ENCODE measurements around the gene BAD. TPM values are rescaled to one million over a fixed set of nuclear protein-coding genes. Genes with fewer than 3 reads are reported as not detected.

Gene BAD
- total RNA-seq, 1 experiment from 2014 or later, result 23.3 TPM

DNA sequence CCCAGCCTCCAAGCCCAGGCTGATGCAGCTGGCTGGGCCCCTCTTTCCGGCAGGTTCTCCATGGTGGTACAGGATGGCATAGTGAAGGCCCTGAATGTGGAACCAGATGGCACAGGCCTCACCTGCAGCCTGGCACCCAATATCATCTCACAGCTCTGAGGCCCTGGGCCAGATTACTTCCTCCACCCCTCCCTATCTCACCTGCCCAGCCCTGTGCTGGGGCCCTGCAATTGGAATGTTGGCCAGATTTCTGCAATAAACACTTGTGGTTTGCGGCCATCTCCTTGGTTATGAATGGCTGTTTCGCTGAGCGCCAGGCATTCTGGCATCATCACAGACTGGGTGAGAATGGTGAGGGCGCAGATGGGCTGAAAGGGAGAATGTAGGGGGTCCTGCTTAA lies 37.1 kb upstream of the BAD start:
- no peak overlapping the region for H3K23ac ChIP-seq (ENCODE audit: insufficient read length, low read depth, low read length)
- H4K20me1 ChIP-seq (ENCODE audit: control insufficient read depth, insufficient read depth, insufficient read length), result peaks cover 2% of the 10 kb centered on the region
- peaks cover 3% of the 10 kb centered on the region for H3K23me2 ChIP-seq (ENCODE audit: insufficient read length, low read depth, low read length, poor library complexity, severe bottlenecking)
- Mint-ChIP-seq H3K27ac (peak overlapping the region in 1 of 3 experiments; percentile 13; a peak in 2 of 7 replicates), H3K36me3 (ENCODE audit: insufficient read depth in 1 of 3, low read depth in 3 of 3) (peaks cover 14 to 28% (median 27%) of the 10 kb centered on the region in 3 experiments; a peak in 6 of 7 replicates), H3K9me3 (no peaks in the 10 kb centered on the region), H3K4me3 (no peak overlapping the region), H3K4me1 (peaks cover 24 to 31% of the 10 kb centered on the region in 2 experiments), H3K27me3 (ENCODE audit: low read depth) (no peaks in the 10 kb centered on the region)
- H3K27me3 ChIP-seq (ENCODE audit: insufficient read depth, low read length), result no peaks in the 10 kb centered on the region
- H2BK20ac ChIP-seq (ENCODE audit: low read depth, low read length, poor library complexity, severe bottlenecking), result no peak overlapping the region
- no peak overlapping the region for H3K9ac ChIP-seq (ENCODE audit: extremely low read depth, insufficient read length, low read length)
- no peaks in the 10 kb centered on the region for H3K79me1 ChIP-seq (ENCODE audit: insufficient read depth, low read depth, low read length, poor library complexity, severe bottlenecking)
- H2AK5ac ChIP-seq (ENCODE audit: insufficient read length, low read length), result no peak overlapping the region
- H3K27ac ChIP-seq (ENCODE audit: insufficient read length, low read depth, low read length), result no peak overlapping the region
- no peaks in the 10 kb centered on the region; the same call in 1 of the 2 replicates for H3K4me1 ChIP-seq (ENCODE audit: insufficient read depth, low read length)
- H2BK5ac ChIP-seq (ENCODE audit: insufficient read length, low read length), result no peak overlapping the region
- H3T11ph ChIP-seq (ENCODE audit: low read length), result no peak overlapping the region
- no peak overlapping the region for H2BK120ac ChIP-seq (ENCODE audit: low read depth, low read length, poor library complexity, severe bottlenecking)
- no peak overlapping the region for H3K4me2 ChIP-seq (ENCODE audit: insufficient read depth, insufficient read length, low read length)
- no peak overlapping the region for H3K18ac ChIP-seq (ENCODE audit: insufficient read length, low read depth, low read length)
- H4K8ac ChIP-seq (replicated peaks; ENCODE audit: insufficient read length, low read depth, low read length), result no peak overlapping the region
- H3K4ac ChIP-seq (ENCODE audit: low read depth, low read length), result no peak overlapping the region
- no CpG with 5 or more reads among the region's 5 CpGs for WGBS (ENCODE audit: extremely low coverage, insufficient read length, low lambda C conversion rate)
- H3K14ac ChIP-seq (ENCODE audit: insufficient read depth, low read length), result no peak overlapping the region
- no peak overlapping the region for H2BK15ac ChIP-seq (ENCODE audit: low read depth, low read length)
- H2AFZ ChIP-seq (ENCODE audit: low read length), result no peak overlapping the region
- no peak overlapping the region for H3K56ac ChIP-seq (ENCODE audit: insufficient read length, low read depth, low read length)
- no peak overlapping the region for H2BK12ac ChIP-seq (ENCODE audit: insufficient read length, low read depth, low read length)
- no peak for DNase-seq
- no peak overlapping the region for H4K91ac ChIP-seq (ENCODE audit: insufficient read length, low read depth, low read length)
- no peak for TF ChIP-seq CTCF (conservative IDR thresholded peaks at IDR 0.05)
- no peak overlapping the region for H4K5ac ChIP-seq (ENCODE audit: insufficient read length, low read depth, low read length)
- no peaks in the 10 kb centered on the region for H3K9me3 ChIP-seq (ENCODE audit: control insufficient read depth, low read depth, low read length)
- H3K79me2 ChIP-seq (ENCODE audit: insufficient read depth, low read length), result no peaks in the 10 kb centered on the region
